GM12878 (cell line): Measurements from ENCODE around the gene PDGFB. TPM values are rescaled to one million over a fixed set of nuclear protein-coding genes. Genes with fewer than 3 reads are reported as not detected.

Experiments used
- ATAC-seq: fragments of 200-7000 bp; cut with Tn5 transposase; 3 replicates; pipeline ENCODE4 v1.9.1; 2020; ENCODE audit warnings: mild to moderate bottlenecking, moderate library complexity
- BruUV-seq: library from RNA; stranded (reverse); fragments of 400-500 nt; replicated peaks from 2 replicates; lab custom pipeline; 2021; lab: Mats Ljungman, UMichigan
- CTCF ChIA-PET: fragments of 300-600 bp; sonication (Branson Sonifier 250); formaldehyde crosslinking; extraction: SDS; loops from one replicate; lab custom pipeline; 2021; ENCODE audit warnings: inconsistent platforms; lab: Yijun Ruan, JAX
- POLR2A ChIA-PET: fragments of 350-600 bp; formaldehyde crosslinking; extraction: SDS; loops from one replicate; lab custom pipeline; 2021; ENCODE audit warnings: inconsistent platforms; lab: Charles Lee
- RAD21 ChIA-PET: fragments of 300-600 bp; sonication (Branson Sonifier 250); formaldehyde crosslinking; loops from one replicate; lab custom pipeline; 2023; ENCODE audit warnings: antibody characterized with exemption; ENCODE audit not compliant: unreplicated experiment; lab: Charles Lee
- SMC1A ChIA-PET: fragments of 300-600 bp; sonication (Branson Sonifier 250); formaldehyde crosslinking; loops from one replicate; lab custom pipeline; 2023; ENCODE audit not compliant: unreplicated experiment, uncharacterized antibody; lab: Charles Lee
- DNase-seq: peaks from one replicate; pipeline ENCODE4 v3.0.0-alpha.2; 2011; ENCODE audit warnings: low read depth, low spot score
- FAIRE-seq: peaks from 3 replicates; lab custom pipeline; 2011; peaks lifted over from hg19 to GRCh38; lab: Jason Lieb, UNC
- H2AFZ ChIP-seq: 2 replicates; pipeline ENCODE4 v1.6.0; 2011; ENCODE audit warnings: low read depth, low read length, control low read depth; ENCODE audit not compliant: control insufficient read depth
- H3K27ac ChIP-seq: 2 replicates; pipeline ENCODE4 v1.5.1; 2011; ENCODE audit warnings: control low read depth; ENCODE audit not compliant: control insufficient read depth, insufficient read depth
- H3K27me3 ChIP-seq, 2 experiments: replicated peaks in 1 of 2; 2 replicates each; pipeline versions ENCODE4 v1.6.0 to v1.6.1; 2011; ENCODE audit warnings: low read length in 1 of 2; ENCODE audit not compliant: control insufficient read depth in 2 of 2, insufficient read depth in 2 of 2
- H3K36me3 ChIP-seq, 2 experiments: 2 replicates each; pipeline ENCODE4 v1.5.1; 2011; ENCODE audit warnings: low read length in 1 of 2; ENCODE audit not compliant: control insufficient read depth in 2 of 2, insufficient read depth in 2 of 2
- H3K4me1 ChIP-seq: 2 replicates; pipeline ENCODE4 v1.6.1; 2011; ENCODE audit warnings: mild to moderate bottlenecking, low read length, moderate library complexity, mixed read lengths; ENCODE audit not compliant: control insufficient read depth, insufficient read depth
- H3K4me2 ChIP-seq: 2 replicates; pipeline ENCODE4 v1.6.0; 2011; ENCODE audit warnings: control low read depth; ENCODE audit not compliant: control insufficient read depth, insufficient read depth
- H3K4me3 ChIP-seq: fragments of 200-600 bp; sonication (generic); 2 replicates; pipeline ENCODE4 v1.5.1; 2016
- H3K79me2 ChIP-seq: 2 replicates; pipeline ENCODE4 v1.6.0; 2011; ENCODE audit warnings: low read length; ENCODE audit not compliant: control insufficient read depth, insufficient read depth
- H3K9ac ChIP-seq: 2 replicates; pipeline ENCODE4 v1.8.0; 2011; ENCODE audit warnings: low read length, control low read depth, mixed read lengths; ENCODE audit not compliant: control insufficient read depth, insufficient read depth
- H3K9me3 ChIP-seq: replicated peaks from 3 replicates; pipeline ENCODE4 v1.5.1; 2011; ENCODE audit warnings: mild to moderate bottlenecking, low read length; ENCODE audit not compliant: control insufficient read depth, insufficient read depth
- H4K20me1 ChIP-seq: 2 replicates; pipeline ENCODE4 v1.6.0; 2011; ENCODE audit not compliant: control insufficient read depth, insufficient read depth
- ATF3 ChIP-seq: IDR thresholded peaks from 2 replicates; pipeline ENCODE4 v1.6.1; 2011; ENCODE audit warnings: low read depth, mild to moderate bottlenecking, low read length, moderate library complexity, borderline replicate concordance; ENCODE audit errors: extremely low read depth
- BRCA1 ChIP-seq: IDR thresholded peaks from 2 replicates; pipeline ENCODE4 v1.6.1; 2011; ENCODE audit warnings: low read depth, low read length, improper control_type of control experiment
- CBFB ChIP-seq: IDR thresholded peaks from 2 replicates; pipeline ENCODE4 v1.6.1; 2016; ENCODE audit warnings: antibody characterized with exemption, low read depth
- EP300 ChIP-seq, 2 experiments: fragments of 150-350 bp in 1 of 2; IDR thresholded peaks; 2 replicates each; pipeline ENCODE4 v1.6.1; 2011 to 2012; ENCODE audit warnings: low read depth in 2 of 2, low read length in 2 of 2, borderline replicate concordance in 1 of 2, improper control_type of control experiment in 1 of 2, inconsistent platforms in 1 of 2; ENCODE audit not compliant: control insufficient read depth in 1 of 2
- ESRRA ChIP-seq: IDR thresholded peaks from 2 replicates; pipeline ENCODE4 v1.6.1; 2012; ENCODE audit warnings: mild to moderate bottlenecking, low read length, improper control_type of control experiment
- FOXM1 ChIP-seq: IDR thresholded peaks from 2 replicates; pipeline ENCODE4 v1.6.1; 2012; ENCODE audit warnings: low read depth, mild to moderate bottlenecking, inconsistent platforms, low read length, moderate library complexity
- HDGF ChIP-seq: fragments of 450-650 bp; IDR thresholded peaks from 2 replicates; pipeline ENCODE4 v1.6.1; 2016; ENCODE audit warnings: antibody characterized with exemption
- IKZF1 ChIP-seq: fragments of 450-650 bp; conservative IDR thresholded peaks from 2 replicates; pipeline ENCODE4 v1.6.1; 2017; ENCODE audit warnings: antibody characterized with exemption, mild to moderate bottlenecking
- IRF4 ChIP-seq: IDR thresholded peaks from 2 replicates; pipeline ENCODE4 v1.6.1; 2011; ENCODE audit warnings: low read depth, low read length
- JUNB ChIP-seq: IDR thresholded peaks from 2 replicates; pipeline ENCODE4 v1.6.1; 2016; ENCODE audit warnings: antibody characterized with exemption, mild to moderate bottlenecking
- SIX5 ChIP-seq: IDR thresholded peaks from 2 replicates; pipeline ENCODE4 v1.6.1; 2011; ENCODE audit warnings: mild to moderate bottlenecking, low read depth, low read length, moderate library complexity; ENCODE audit not compliant: severe bottlenecking
- SMAD1 ChIP-seq: fragments of 450-650 bp; IDR thresholded peaks from 2 replicates; pipeline ENCODE4 v1.6.1; 2018; ENCODE audit warnings: mild to moderate bottlenecking, low read depth; ENCODE audit not compliant: partially characterized antibody
- SMAD5 ChIP-seq: IDR thresholded peaks from 2 replicates; pipeline ENCODE4 v1.6.1; 2016; ENCODE audit warnings: antibody characterized with exemption, low read depth
- SUPT20H ChIP-seq: IDR thresholded peaks from 2 replicates; pipeline ENCODE4 v1.6.1; 2011; ENCODE audit warnings: low read depth, mild to moderate bottlenecking, low read length, moderate library complexity, borderline replicate concordance; ENCODE audit not compliant: control insufficient read depth
- TAF1 ChIP-seq: IDR thresholded peaks from 2 replicates; pipeline ENCODE4 v1.6.1; 2011; ENCODE audit warnings: mild to moderate bottlenecking, low read depth, low read length, borderline replicate concordance
- ZNF207 ChIP-seq: fragments of 450-650 bp; IDR thresholded peaks from 2 replicates; pipeline ENCODE4 v1.6.1; 2014; ENCODE audit warnings: antibody characterized with exemption, mild to moderate bottlenecking, borderline replicate concordance
- WGBS: methylation state at CpG from one replicate; pipeline ENCODE4 v1.1.6; 2016; ENCODE audit warnings: low lambda C conversion rate; ENCODE audit not compliant: insufficient replicate concordance, insufficient coverage; ENCODE audit errors: missing lambda C conversion rate; 5-methylcytosine and 5-hydroxymethylcytosine counted together
- in situ Hi-C: fragments of 300-500 bp; cut with MboI; formaldehyde crosslinking; loops from 9 replicates; pipeline ENCODE4 v1.14.3; 2018; ENCODE audit warnings: mixed read lengths
- intact Hi-C: fragments of 100-400 bp; cut with micrococcal nuclease; formaldehyde crosslinking; loops from one replicate; pipeline ENCODE4 v1.14.2; 2022; ENCODE audit not compliant: unreplicated experiment
- polyA plus RNA-seq, 11 experiments: library from polyadenylated mRNA; depleted of rRNA in 4 of 11; unstranded in 6 of 11; stranded (reverse) in 5 of 11; fragments of >200 nt; fragmentation: Nextera tagmentation in 4 of 11; fragmentation: Illumina TruSeq in 1 of 11; extraction: Ambion mirVana in 4 of 11; extraction: Trizol in 1 of 11; gene quantifications; 1 replicate in 1 of 11; 2 replicates in 10 of 11; pipeline versions ENCODE4 v1.2.1 to v1.2.3, GENCODE V29; 2011 to 2016; ENCODE audit warnings: inconsistent platforms in 2 of 11, missing spikeins in 2 of 11, low read depth in 1 of 11
- total RNA-seq, 4 experiments: library from RNA; depleted of rRNA in 3 of 4; stranded (reverse); fragments of >200 nt in 3 of 4; fragmentation: Illumina TruSeq in 1 of 4; extraction: Trizol in 1 of 4; gene quantifications; 2 replicates each; pipeline versions ENCODE4 v1.2.1 to v1.2.3, GENCODE V29; 2013 to 2021
- TF ChIP-seq, protein P1 (sequence below): fragments of 450-650 bp; IDR thresholded peaks from 2 replicates; pipeline ENCODE4 v1.6.1; 2017; ENCODE audit warnings: mild to moderate bottlenecking, low read depth, inconsistent platforms; ENCODE audit not compliant: poor library complexity, severe bottlenecking

The PDGFB gene
- total and polyA plus RNA-seq, 10 of the 15 experiments (the other 5 are each of a cell fraction or from before 2014, with no cell fraction given), result 0.13 to 1.1 (median 0.56) TPM; not detected in 1

DNA sequence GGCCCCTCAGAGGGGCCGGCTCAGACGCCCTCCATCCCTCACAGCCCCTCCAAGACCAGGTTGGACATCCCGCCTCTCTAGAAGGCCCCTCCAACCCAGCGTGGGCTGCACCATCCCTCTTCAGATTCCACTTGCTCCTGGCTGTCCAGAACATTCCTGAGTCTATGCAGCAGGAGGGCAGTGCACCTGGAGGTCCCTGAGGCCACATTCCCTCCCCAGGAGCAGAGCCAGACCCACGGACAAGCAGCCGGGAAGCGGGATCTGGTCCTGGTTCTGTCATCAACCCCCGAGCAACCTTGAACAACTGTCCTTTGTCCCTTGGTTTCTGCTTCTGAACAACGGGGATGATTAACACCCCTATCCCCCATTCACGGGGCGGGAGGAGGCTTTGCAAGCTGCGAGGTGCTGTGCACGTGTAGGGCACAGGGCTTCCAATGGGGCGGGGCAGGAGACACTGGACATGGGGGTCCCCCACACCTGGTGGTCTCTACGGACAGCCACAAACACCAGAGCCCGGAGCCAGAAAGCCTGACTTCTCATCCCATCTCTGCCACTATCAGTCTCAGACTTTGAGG lies 13.2 kb upstream of the PDGFB start:
- ChIA-PET POLR2A (interaction anchor here (0.9 kb wide), 1 partner anchor 18 kb away, joined by 3 read pairs; no protein-coding TSS in a partner anchor), RAD21 (no interaction called here), SMC1A (no interaction called here), CTCF (no interaction called here)
- H4K20me1 ChIP-seq, result no peaks in the 10 kb centered on the region
- FAIRE-seq (no peak), ATAC-seq (no peak), DNase-seq (no peak)
- H3K9ac ChIP-seq, result no peak overlapping the region
- H3K27me3 ChIP-seq, result no peaks in the 10 kb centered on the region
- no TSS peak for BruUV-seq
- H3K4me3 ChIP-seq, result no peak overlapping the region
- H3K79me2 ChIP-seq, result no peaks in the 10 kb centered on the region
- in situ Hi-C loops (no loop called here), intact Hi-C loops (no loop called here)
- H3K27ac ChIP-seq, result no peak overlapping the region
- 63% methylated on average over 16 of the region's 16 CpGs for WGBS
- TF ChIP-seq, protein P1, sequence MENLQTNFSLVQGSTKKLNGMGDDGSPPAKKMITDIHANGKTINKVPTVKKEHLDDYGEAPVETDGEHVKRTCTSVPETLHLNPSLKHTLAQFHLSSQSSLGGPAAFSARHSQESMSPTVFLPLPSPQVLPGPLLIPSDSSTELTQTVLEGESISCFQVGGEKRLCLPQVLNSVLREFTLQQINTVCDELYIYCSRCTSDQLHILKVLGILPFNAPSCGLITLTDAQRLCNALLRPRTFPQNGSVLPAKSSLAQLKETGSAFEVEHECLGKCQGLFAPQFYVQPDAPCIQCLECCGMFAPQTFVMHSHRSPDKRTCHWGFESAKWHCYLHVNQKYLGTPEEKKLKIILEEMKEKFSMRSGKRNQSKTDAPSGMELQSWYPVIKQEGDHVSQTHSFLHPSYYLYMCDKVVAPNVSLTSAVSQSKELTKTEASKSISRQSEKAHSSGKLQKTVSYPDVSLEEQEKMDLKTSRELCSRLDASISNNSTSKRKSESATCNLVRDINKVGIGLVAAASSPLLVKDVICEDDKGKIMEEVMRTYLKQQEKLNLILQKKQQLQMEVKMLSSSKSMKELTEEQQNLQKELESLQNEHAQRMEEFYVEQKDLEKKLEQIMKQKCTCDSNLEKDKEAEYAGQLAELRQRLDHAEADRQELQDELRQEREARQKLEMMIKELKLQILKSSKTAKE, result no peak
- TF ChIP-seq FOXM1, result no peak
- no peak for TF ChIP-seq ATF3
- TF ChIP-seq SMAD5, result no peak
- TF ChIP-seq SUPT20H, result no peak
- no peak for TF ChIP-seq ZNF207
- TF ChIP-seq BRCA1, result no peak
- TF ChIP-seq JUNB, result no peak
- TF ChIP-seq IKZF1, result no peak
- no peak for TF ChIP-seq IRF4
- TF ChIP-seq CBFB, result no peak
- no peak for TF ChIP-seq HDGF
- no peak for TF ChIP-seq SMAD1
- no peak for TF ChIP-seq SIX5
- TF ChIP-seq EP300 (IDR thresholded peaks at IDR 0.05; ENCODE audit: borderline replicate concordance in 1 of 2, control insufficient read depth in 1 of 2, low read depth in 2 of 2, low read length in 2 of 2), result no peak
- no peak for TF ChIP-seq ESRRA
- no peak for TF ChIP-seq TAF1
- no peaks in the 10 kb centered on the region for H3K36me3 ChIP-seq
- peaks cover 3% of the 10 kb centered on the region; the same call in 2 of the 3 replicates for H3K9me3 ChIP-seq
- H2AFZ ChIP-seq, result no peak overlapping the region
- peaks cover 30% of the 10 kb centered on the region for H3K4me1 ChIP-seq
- no peak overlapping the region for H3K4me2 ChIP-seq
